SK-N-SH (cell line): ENCODE measurements around the gene MBTPS1. TPM values are rescaled to one million over a fixed set of nuclear protein-coding genes. Genes with fewer than 3 reads are reported as not detected.

ENCODE experiments used
- CTCF ChIA-PET: fragments of 300-600, 350-600 bp; formaldehyde crosslinking; extraction: SDS; loops from one replicate; lab custom pipeline; 2021; lab: Yijun Ruan, JAX
- POLR2A ChIA-PET: fragments of 350-600 bp; sonication (Branson Sonifier 250); formaldehyde crosslinking; extraction: SDS; loops from one replicate; lab custom pipeline; 2020; ENCODE audit warnings: antibody characterized with exemption, inconsistent platforms; lab: Yijun Ruan, JAX
- DNase-seq: peaks from one replicate; pipeline ENCODE4 v3.0.0; 2012
- H2AFZ ChIP-seq: fragments of 200-600 bp; sonication (generic); 2 replicates; pipeline ENCODE4 v1.8.1; 2016; ENCODE audit warnings: antibody characterized with exemption, mild to moderate bottlenecking, low read depth
- H3F3A ChIP-seq: fragments of 200-600 bp; sonication (generic); replicated peaks from 2 replicates; pipeline ENCODE3; 2016; ENCODE audit warnings: antibody characterized with exemption, mild to moderate bottlenecking; ENCODE audit not compliant: insufficient read depth
- H3K27ac ChIP-seq, 2 experiments: fragments of 200-500 bp in 1 of 2; fragments of 200-600 bp in 1 of 2; sonication (Bioruptor generic) in 1 of 2; sonication (generic), shearing (Covaris generic) in 1 of 2; 2 replicates each; pipeline versions ENCODE4 v1.5.1 to v1.6.1; 2014 to 2016; ENCODE audit warnings: low read depth in 2 of 2, inconsistent platforms in 1 of 2, low read length in 1 of 2, mild to moderate bottlenecking in 1 of 2, mixed read lengths in 1 of 2
- H3K27me3 ChIP-seq: fragments of 200-600 bp; sonication (generic), shearing (Covaris generic); 2 replicates; pipeline ENCODE4 v1.6.1; 2016; ENCODE audit warnings: mixed run types; ENCODE audit not compliant: insufficient read depth
- H3K36me3 ChIP-seq, 2 experiments: fragments of 200-500 bp in 1 of 2; fragments of 200-600 bp in 1 of 2; sonication (Bioruptor generic) in 1 of 2; sonication (generic) in 1 of 2; replicated peaks in 1 of 2; 2 replicates each; pipeline versions ENCODE3 to v1.5.1; 2014 to 2016; ENCODE audit warnings: low read length in 1 of 2, mild to moderate bottlenecking in 1 of 2; ENCODE audit not compliant: insufficient read depth in 2 of 2, control insufficient read depth in 1 of 2
- H3K4me1 ChIP-seq, 2 experiments: fragments of 200-500 bp in 1 of 2; fragments of 200-600 bp in 1 of 2; sonication (Bioruptor generic) in 1 of 2; sonication (generic), shearing (Covaris generic) in 1 of 2; 2 replicates each; pipeline versions ENCODE4 v1.5.1 to v1.6.1; 2014 to 2016; ENCODE audit warnings: low read depth in 1 of 2, low read length in 1 of 2, mixed run types in 1 of 2; ENCODE audit not compliant: insufficient read depth in 2 of 2, control insufficient read depth in 1 of 2
- H3K4me2 ChIP-seq: fragments of 200-600 bp; sonication (generic), shearing (Covaris generic); 2 replicates; pipeline ENCODE4 v1.6.1; 2017; ENCODE audit warnings: mixed run types
- H3K4me3 ChIP-seq, 2 experiments: fragments of 200-500 bp in 1 of 2; fragments of 200-600 bp in 1 of 2; sonication (Bioruptor generic) in 1 of 2; sonication (generic), shearing (Covaris generic) in 1 of 2; 2 replicates each; pipeline versions ENCODE4 v1.5.1 to v1.8.1; 2014 to 2016; ENCODE audit warnings: low read depth in 2 of 2, inconsistent platforms in 1 of 2, low read length in 1 of 2, mild to moderate bottlenecking in 1 of 2, mixed read lengths in 1 of 2, moderate library complexity in 1 of 2
- H3K79me2 ChIP-seq: fragments of 200-600 bp; sonication (generic); 2 replicates; pipeline ENCODE4 v1.8.1; 2017; ENCODE audit warnings: mild to moderate bottlenecking; ENCODE audit not compliant: insufficient read depth
- H3K9ac ChIP-seq: fragments of 200-600 bp; sonication (generic); 2 replicates; pipeline ENCODE4 v1.6.1; 2017; ENCODE audit warnings: mixed run types
- H3K9me2 ChIP-seq: fragments of 200-600 bp; sonication (generic); 2 replicates; pipeline ENCODE4 v1.6.1; 2017; ENCODE audit warnings: mixed run types
- H3K9me3 ChIP-seq: fragments of 200-600 bp; sonication (generic); 2 replicates; pipeline ENCODE4 v1.6.1; 2017; ENCODE audit warnings: mixed run types, mild to moderate bottlenecking, moderate library complexity
- H4K20me1 ChIP-seq: fragments of 200-600 bp; sonication (generic); 2 replicates; pipeline ENCODE4 v1.6.1; 2017; ENCODE audit warnings: mild to moderate bottlenecking, mixed run types; ENCODE audit not compliant: insufficient read depth
- CHD2 ChIP-seq: fragments of 150-350 bp; IDR thresholded peaks from 2 replicates; pipeline ENCODE4 v1.6.1; 2018; ENCODE audit warnings: low read length; ENCODE audit not compliant: partially characterized antibody
- ELF1 ChIP-seq: IDR thresholded peaks from 2 replicates; pipeline ENCODE4 v1.4.0; 2012
- EP300 ChIP-seq, 2 experiments: IDR thresholded peaks; 2 replicates each; pipeline versions ENCODE4 v1.4.0 to v1.6.1; 2012; ENCODE audit warnings: borderline replicate concordance in 1 of 2, low read depth in 1 of 2, low read length in 1 of 2
- FOSL2 ChIP-seq: IDR thresholded peaks from 2 replicates; pipeline ENCODE4 v1.4.0; 2012; ENCODE audit warnings: low read depth, mild to moderate bottlenecking, moderate library complexity, borderline replicate concordance
- GABPA ChIP-seq: IDR thresholded peaks from 2 replicates; pipeline ENCODE4 v1.4.0; 2012; ENCODE audit warnings: low read depth, mild to moderate bottlenecking
- GATA2 ChIP-seq: sonication (generic); formaldehyde crosslinking; IDR thresholded peaks from 2 replicates; pipeline ENCODE4 v1.5.0; 2020; ENCODE audit warnings: mild to moderate bottlenecking, missing genetic modification reagents
- IRF3 ChIP-seq: fragments of 150-350 bp; IDR thresholded peaks from 2 replicates; pipeline ENCODE4 v1.6.1; 2016; ENCODE audit warnings: mild to moderate bottlenecking, low read depth, low read length
- JUND ChIP-seq: IDR thresholded peaks from 2 replicates; pipeline ENCODE4 v1.4.0; 2012
- MAX ChIP-seq: IDR thresholded peaks from 2 replicates; pipeline ENCODE4 v1.4.0; 2012; ENCODE audit warnings: low read depth
- NFIC ChIP-seq: IDR thresholded peaks from 2 replicates; pipeline ENCODE4 v1.4.0; 2012; ENCODE audit warnings: borderline replicate concordance
- PBX3 ChIP-seq: IDR thresholded peaks from 2 replicates; pipeline ENCODE4; 2012
- POLR2AphosphoS5 ChIP-seq: IDR thresholded peaks from 2 replicates; pipeline ENCODE4 v1.6.1; 2012; ENCODE audit warnings: low read depth, low read length
- RCOR1 ChIP-seq: fragments of 150-350 bp; IDR thresholded peaks from 2 replicates; pipeline ENCODE4 v1.6.1; 2017; ENCODE audit warnings: antibody characterized with exemption, low read length
- RFX5 ChIP-seq: IDR thresholded peaks from 2 replicates; pipeline ENCODE4 v1.6.1; 2012; ENCODE audit warnings: mild to moderate bottlenecking, improper control_type of control experiment, low read length
- SIN3A ChIP-seq: IDR thresholded peaks from 2 replicates; pipeline ENCODE4 v1.6.1; 2012; ENCODE audit warnings: low read depth, mild to moderate bottlenecking, low read length, moderate library complexity, borderline replicate concordance
- TAF1 ChIP-seq: IDR thresholded peaks from 2 replicates; pipeline ENCODE4 v1.6.1; 2012; ENCODE audit warnings: low read depth, mild to moderate bottlenecking, low read length, moderate library complexity, borderline replicate concordance
- TCF12 ChIP-seq: IDR thresholded peaks from 2 replicates; pipeline ENCODE4 v1.4.0; 2012
- YY1 ChIP-seq: IDR thresholded peaks from 2 replicates; pipeline ENCODE4 v1.4.0; 2012; ENCODE audit warnings: low read depth, mild to moderate bottlenecking
- WGBS: methylation state at CpG from one replicate; pipeline ENCODE4 v1.1.6; 2017; ENCODE audit warnings: low lambda C conversion rate; 5-methylcytosine and 5-hydroxymethylcytosine counted together
- polyA plus RNA-seq, 3 experiments: library from polyadenylated mRNA; depleted of rRNA; stranded (reverse); fragments of >200 nt; gene quantifications; 2 replicates each; pipeline ENCODE4 v1.2.3, GENCODE V29; 2012

The MBTPS1 gene
- polyA plus RNA-seq, 1 of the 3 experiments (the other 2 are of a cell fraction) = 84.9 TPM

- TF ChIP-seq MAX (no peak), CHD2 (no peak), RCOR1 (no peak), YY1 (no peak), POLR2AphosphoS5 (no peak), GABPA (no peak)
Measured at GRCh38 chr16:84080813-84081212, 35.9 kb downstream of the MBTPS1 start (continued).

GRCh38 chr16:84080378-84080777 lies 36.4 kb downstream of the MBTPS1 start:
- POLR2A ChIA-PET = no interaction called here
- no peaks in the 10 kb centered on the region for H3K9me3 ChIP-seq
- H3F3A ChIP-seq = no peaks in the 10 kb centered on the region
- no peak for DNase-seq
- H3K4me2 ChIP-seq = no peak overlapping the region
- H3K4me1 ChIP-seq = no peaks in the 10 kb centered on the region; a peak in 1 of 4 replicates
- no peak overlapping the region for H3K27ac ChIP-seq
- TF ChIP-seq SIN3A (no peak), FOSL2 (no peak), YY1 (no peak), ELF1 (no peak)
- H3K79me2 ChIP-seq = peaks cover 17% of the 10 kb centered on the region
- H3K4me3 ChIP-seq = no peak overlapping the region
- no peak overlapping the region for H2AFZ ChIP-seq
- no peak overlapping the region for H3K9ac ChIP-seq
- CTCF ChIA-PET = interaction anchor here (0.6 to 14.3 kb wide), 9 partner anchors 14 to 540 kb away, joined by 3 to 163 read pairs (median 5); partner anchors contain the start of gene TAF1C
- H3K27me3 ChIP-seq = no peaks in the 10 kb centered on the region
- peaks cover 37 to 73% of the 10 kb centered on the region in 2 experiments for H3K36me3 ChIP-seq
- H4K20me1 ChIP-seq = 0 out of 2 replicates have a peak, but pooled peaks cover 6% of the 10 kb centered on the region
- no peaks in the 10 kb centered on the region for H3K9me2 ChIP-seq
- 94% methylated on average over 8 of the region's 8 CpGs for WGBS

- no peak overlapping the region for H3K27ac ChIP-seq
- H2AFZ ChIP-seq = no peak overlapping the region
- ChIA-PET CTCF (interaction anchor here (0.6 to 14.3 kb wide), 8 partner anchors 14 to 540 kb away, joined by 3 to 163 read pairs (median 4); partner anchors contain the start of gene TAF1C), POLR2A (no interaction called here)
- H3K9me2 ChIP-seq = no peaks in the 10 kb centered on the region
- H3K4me1 ChIP-seq = no peaks in the 10 kb centered on the region; a peak in 1 of 4 replicates
- H3K27me3 ChIP-seq = no peaks in the 10 kb centered on the region
- H3K79me2 ChIP-seq = peaks cover 17% of the 10 kb centered on the region
- no peaks in the 10 kb centered on the region for H3K9me3 ChIP-seq
- DNase-seq = no peak
- no peak overlapping the region for H3K9ac ChIP-seq
- TF ChIP-seq TCF12 (no peak), POLR2AphosphoS5 (no peak), YY1 (no peak), RFX5 (no peak), PBX3 (no peak), GATA2 (CRISPR knock-in tag) (no peak), EP300 (IDR thresholded peaks at IDR 0.05; ENCODE audit: borderline replicate concordance in 1 of 2, low read depth in 1 of 2, low read length in 1 of 2) (no peak), TAF1 (no peak), CHD2 (no peak), MAX (no peak), FOSL2 (no peak), IRF3 (no peak), NFIC (no peak), JUND (no peak)
- H3K36me3 ChIP-seq = peaks cover 39 to 77% of the 10 kb centered on the region in 2 experiments
- H3K4me2 ChIP-seq = no peak overlapping the region
- 95% methylated on average over 6 of the region's 6 CpGs for whole genome bisulfite sequencing
- no peak overlapping the region for H3K4me3 ChIP-seq
- no peaks in the 10 kb centered on the region for H3F3A ChIP-seq
- H4K20me1 ChIP-seq = 0 out of 2 replicates have a peak, but pooled peaks cover 6% of the 10 kb centered on the region
Measured at GRCh38 chr16:84079664-84080063, 37.1 kb downstream of the MBTPS1 start.
